HepG2 (cell line): ENCODE data around the gene STUB1. TPM values are rescaled to one million over a fixed set of nuclear protein-coding genes. Genes with fewer than 3 reads are reported as not detected.
A peak's percentile ranks its signal among the peaks of the same experiment; 100 is the strongest.

Experiments
- ARID4A ChIP-seq: sonication (generic); formaldehyde crosslinking; IDR thresholded peaks from 2 replicates; pipeline ENCODE4 v1.5.0; 2020; ENCODE audit warnings: mild to moderate bottlenecking, missing genetic modification reagents, borderline replicate concordance
- ARNTL ChIP-seq: sonication (generic); formaldehyde crosslinking; IDR thresholded peaks from 2 replicates; pipeline ENCODE4 v1.4.0; 2020; ENCODE audit warnings: mild to moderate bottlenecking, missing genetic modification reagents
- BRF2 ChIP-seq: sonication (generic); formaldehyde crosslinking; IDR thresholded peaks from 2 replicates; pipeline ENCODE4 v1.8.1; 2022; ENCODE audit warnings: mild to moderate bottlenecking, missing genetic modification reagents
- LBX2 ChIP-seq: sonication (generic); formaldehyde crosslinking; IDR thresholded peaks from 2 replicates; pipeline ENCODE4 v1.5.0; 2020; ENCODE audit warnings: missing genetic modification reagents, mild to moderate bottlenecking, borderline replicate concordance
- MXD3 ChIP-seq: IDR thresholded peaks from 2 replicates; pipeline ENCODE4 v1.6.1; 2016; ENCODE audit warnings: mild to moderate bottlenecking, missing biosample characterization, missing genetic modification reagents
- NCOA5 ChIP-seq: sonication (generic); formaldehyde crosslinking; IDR thresholded peaks from 2 replicates; pipeline ENCODE4 v1.4.0; 2020; ENCODE audit warnings: missing genetic modification reagents
- PAX8 ChIP-seq: sonication (generic); formaldehyde crosslinking; IDR thresholded peaks from 2 replicates; pipeline ENCODE4 v1.8.0; 2022; ENCODE audit warnings: mild to moderate bottlenecking, missing genetic modification reagents, borderline replicate concordance
- POLR2G ChIP-seq: fragments of 200-400 bp; formaldehyde crosslinking; IDR thresholded peaks from 2 replicates; pipeline ENCODE4 v1.6.1; 2018; ENCODE audit warnings: mild to moderate bottlenecking, low read depth, low read length, moderate library complexity
- REPIN1 ChIP-seq: sonication (generic); formaldehyde crosslinking; IDR thresholded peaks from 2 replicates; pipeline ENCODE4 v1.8.0; 2022; ENCODE audit warnings: missing genetic modification reagents, low read depth, mild to moderate bottlenecking, borderline replicate concordance
- SIX1 ChIP-seq: sonication (generic); formaldehyde crosslinking; IDR thresholded peaks from 2 replicates; pipeline ENCODE4 v1.4.0; 2020; ENCODE audit warnings: missing genetic modification reagents, borderline replicate concordance
- SNAPC5 ChIP-seq: sonication (generic); formaldehyde crosslinking; IDR thresholded peaks from 2 replicates; pipeline ENCODE4 v1.8.1; 2023; ENCODE audit warnings: mild to moderate bottlenecking, missing genetic modification reagents, borderline replicate concordance
- TARDBP ChIP-seq: sonication (generic); formaldehyde crosslinking; IDR thresholded peaks from 2 replicates; pipeline ENCODE4 v1.8.0; 2022; ENCODE audit warnings: mild to moderate bottlenecking, missing genetic modification reagents
- ZBTB14 ChIP-seq: sonication (generic); formaldehyde crosslinking; IDR thresholded peaks from 2 replicates; pipeline ENCODE4 v1.4.0; 2020; ENCODE audit warnings: missing genetic modification reagents
- ZBTB7A ChIP-seq: sonication (generic); formaldehyde crosslinking; IDR thresholded peaks from 2 replicates; pipeline ENCODE4 v1.8.0; 2022; ENCODE audit warnings: mild to moderate bottlenecking, missing genetic modification reagents
- ZNF24 ChIP-seq: fragments of 450-650 bp; IDR thresholded peaks from 2 replicates; pipeline ENCODE4 v1.6.1; 2017; ENCODE audit warnings: antibody characterized with exemption, mild to moderate bottlenecking
- ZNF253 ChIP-seq: sonication (generic); formaldehyde crosslinking; IDR thresholded peaks from 2 replicates; pipeline ENCODE4 v1.8.0; 2022; ENCODE audit warnings: mild to moderate bottlenecking, missing genetic modification reagents, borderline replicate concordance
- ZNF367 ChIP-seq: sonication (generic); formaldehyde crosslinking; IDR thresholded peaks from 2 replicates; pipeline ENCODE4 v1.4.0; 2020; ENCODE audit warnings: missing genetic modification reagents, borderline replicate concordance
- ZNF543 ChIP-seq: sonication (generic); formaldehyde crosslinking; IDR thresholded peaks from 2 replicates; pipeline ENCODE4 v1.4.0; 2020; ENCODE audit warnings: mild to moderate bottlenecking, missing genetic modification reagents
- ZNF678 ChIP-seq: sonication (generic); formaldehyde crosslinking; IDR thresholded peaks from 2 replicates; pipeline ENCODE4 v1.4.0; 2020; ENCODE audit warnings: mild to moderate bottlenecking, missing genetic modification reagents
- ZNF703 ChIP-seq: sonication (generic); formaldehyde crosslinking; IDR thresholded peaks from 2 replicates; pipeline ENCODE4 v1.5.1; 2020; ENCODE audit warnings: missing genetic modification reagents, mild to moderate bottlenecking, moderate library complexity, borderline replicate concordance
- ZSCAN31 ChIP-seq: sonication (generic); formaldehyde crosslinking; IDR thresholded peaks from 2 replicates; pipeline ENCODE4 v1.5.0; 2020; ENCODE audit warnings: low read depth, mild to moderate bottlenecking, missing genetic modification reagents
- polyA plus RNA-seq, 8 experiments: library from polyadenylated mRNA; depleted of rRNA in 3 of 8; stranded (reverse) in 7 of 8; unstranded in 1 of 8; fragments of >200 nt; fragmentation: Illumina TruSeq in 4 of 8; extraction: Trizol in 4 of 8; gene quantifications; 2 replicates each; pipeline versions ENCODE4 v1.2.1 to v1.2.3, GENCODE V29; 2011 to 2016; ENCODE audit warnings: low read depth in 4 of 8, missing spikeins in 1 of 8, mixed read lengths in 1 of 8; ENCODE audit not compliant: insufficient read depth in 1 of 8
- total RNA-seq, 5 experiments: library from RNA; depleted of rRNA; stranded (reverse); fragments of >200 nt; fragmentation: Illumina TruSeq; extraction: Trizol; gene quantifications; 2 replicates each; pipeline ENCODE4 v1.2.3, GENCODE V29; 2016; ENCODE audit warnings: low read depth in 1 of 5

Gene STUB1
- total and polyA plus RNA-seq, 2 of the 13 experiments (the other 11 are each of a cell fraction or from before 2014, with no cell fraction given), result 52.9 to 78.2 TPM

GRCh38 chr16:720990-721764 lies 41.0 kb downstream of the STUB1 start, which contains the start of gene ANTKMT (continued):
- TF ChIP-seq LBX2 (CRISPR knock-in tag) (peak; percentile 59; the same call in 1 of the 2 replicates), SNAPC5 (CRISPR knock-in tag) (no peak), ZBTB7A (CRISPR knock-in tag) (peak; percentile 76), ZSCAN31 (CRISPR knock-in tag) (peak; percentile 76), BRF2 (CRISPR knock-in tag) (peak; percentile 88), TARDBP (CRISPR knock-in tag) (no peak; the same call in 1 of the 2 replicates), POLR2G (peak; percentile 87), REPIN1 (CRISPR knock-in tag) (no peak), ARID4A (CRISPR knock-in tag) (peak; percentile 78; the same call in 1 of the 2 replicates), SIX1 (CRISPR knock-in tag) (no peak), NCOA5 (no peak), ZNF253 (CRISPR knock-in tag) (0 out of 2 replicates have a peak, but pooled peaks have one; percentile 20), ZBTB14 (CRISPR knock-in tag) (0 out of 2 replicates have a peak, but pooled peaks have one; percentile 8), PAX8 (CRISPR knock-in tag) (peak; percentile 56), ZNF24 (no peak), ZNF543 (CRISPR knock-in tag) (peak; percentile 78; the same call in 1 of the 2 replicates), MXD3 (CRISPR knock-in tag) (peak; percentile 65), ZNF703 (CRISPR knock-in tag) (no peak; the same call in 1 of the 2 replicates), ZNF678 (0 out of 2 replicates have a peak, but pooled peaks have one; percentile 69), ZNF367 (CRISPR knock-in tag) (no peak; the same call in 1 of the 2 replicates), ARNTL (CRISPR knock-in tag) (no peak)
